Measurements from ENCODE around the gene PNMA3.

GRCh38 chrX:153052534-153052933 lies 3.7 kb upstream of the PNMA3 start:
- TF ChIP-seq CTCF (IDR thresholded peaks at IDR 0.05) (no peak), POLR2A (IDR thresholded peaks at IDR 0.05) (no peak)

Data from lower leg skin (tissue), 3 donors.